SKM-1 treated with dmso at 0.1 percent for 144 hours (cell line): ENCODE data around the gene NPAS2.
A peak's percentile ranks its signal among the peaks of the same experiment; 100 is the strongest.

ENCODE experiments used
- DNase-seq: peaks from one replicate; lab custom pipeline; 2025; ENCODE audit not compliant: unreplicated experiment; lab: John Stamatoyannopoulos, UW

NPAS2 gene

DNA sequence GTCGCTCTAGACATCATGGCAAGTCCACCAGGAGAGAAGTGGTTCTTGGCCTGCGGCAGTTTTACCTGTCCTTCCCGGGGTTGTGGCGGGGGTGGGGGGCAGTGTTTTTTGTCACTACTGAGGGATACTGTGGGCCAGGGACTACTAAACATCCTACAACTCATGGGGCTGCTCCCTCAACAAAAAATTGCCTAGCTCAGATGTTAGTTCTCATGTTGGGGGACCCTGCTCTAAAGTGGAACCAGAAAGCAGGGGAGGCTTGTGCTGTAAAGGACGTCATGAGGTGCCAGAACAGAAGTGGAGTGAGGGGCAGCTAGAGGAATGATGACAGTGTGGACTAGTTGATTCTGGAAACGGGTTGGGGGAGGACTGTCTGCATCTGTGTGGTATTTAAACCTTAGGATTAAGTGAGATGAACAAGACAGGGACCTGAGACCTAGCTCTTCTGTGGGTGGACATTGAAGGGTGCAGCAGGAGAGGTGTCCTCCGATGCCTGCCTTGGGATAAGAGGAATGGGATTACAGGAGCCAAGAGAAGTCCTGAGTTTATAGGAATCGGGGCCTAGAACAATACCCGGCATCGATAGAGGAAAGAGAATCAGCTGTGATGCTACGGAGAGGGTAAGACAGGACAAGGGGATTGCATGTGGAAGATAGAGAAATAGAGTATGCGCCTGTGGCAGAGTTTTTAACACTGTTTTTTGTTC is 184.8 kb downstream of the NPAS2 start:
- no peak for DNase-seq

DNA sequence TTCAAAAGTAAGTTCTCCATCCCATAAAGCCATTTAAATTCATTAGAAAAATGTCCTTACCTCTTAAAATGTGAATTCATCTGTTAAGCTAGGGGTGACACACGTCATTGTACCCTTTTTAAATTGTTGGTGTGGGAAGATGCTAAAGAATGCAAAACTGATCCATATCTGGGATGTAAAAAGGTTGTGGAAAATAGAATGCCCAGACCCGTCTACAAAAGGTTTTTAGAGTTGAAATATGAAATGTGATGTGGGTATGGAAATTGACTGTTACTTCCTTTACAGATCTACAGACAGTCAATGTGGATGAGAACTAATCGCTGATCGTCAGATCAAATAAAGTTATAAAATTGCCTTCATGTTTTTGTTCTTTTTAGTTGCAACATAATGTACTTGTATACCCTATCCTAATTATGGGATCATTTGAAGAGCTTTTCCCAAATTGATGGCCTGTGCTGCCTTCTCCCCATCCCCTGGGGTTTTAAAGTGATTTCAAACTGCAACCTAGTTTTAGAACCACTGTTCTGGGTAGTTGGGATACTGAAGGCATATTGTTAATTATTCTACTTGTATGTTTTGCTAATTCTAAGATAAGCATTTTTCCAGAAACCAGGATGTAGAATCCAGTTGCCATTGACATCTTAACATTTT is 186.3 kb downstream of the NPAS2 start:
- DNase-seq: no peak

DNA sequence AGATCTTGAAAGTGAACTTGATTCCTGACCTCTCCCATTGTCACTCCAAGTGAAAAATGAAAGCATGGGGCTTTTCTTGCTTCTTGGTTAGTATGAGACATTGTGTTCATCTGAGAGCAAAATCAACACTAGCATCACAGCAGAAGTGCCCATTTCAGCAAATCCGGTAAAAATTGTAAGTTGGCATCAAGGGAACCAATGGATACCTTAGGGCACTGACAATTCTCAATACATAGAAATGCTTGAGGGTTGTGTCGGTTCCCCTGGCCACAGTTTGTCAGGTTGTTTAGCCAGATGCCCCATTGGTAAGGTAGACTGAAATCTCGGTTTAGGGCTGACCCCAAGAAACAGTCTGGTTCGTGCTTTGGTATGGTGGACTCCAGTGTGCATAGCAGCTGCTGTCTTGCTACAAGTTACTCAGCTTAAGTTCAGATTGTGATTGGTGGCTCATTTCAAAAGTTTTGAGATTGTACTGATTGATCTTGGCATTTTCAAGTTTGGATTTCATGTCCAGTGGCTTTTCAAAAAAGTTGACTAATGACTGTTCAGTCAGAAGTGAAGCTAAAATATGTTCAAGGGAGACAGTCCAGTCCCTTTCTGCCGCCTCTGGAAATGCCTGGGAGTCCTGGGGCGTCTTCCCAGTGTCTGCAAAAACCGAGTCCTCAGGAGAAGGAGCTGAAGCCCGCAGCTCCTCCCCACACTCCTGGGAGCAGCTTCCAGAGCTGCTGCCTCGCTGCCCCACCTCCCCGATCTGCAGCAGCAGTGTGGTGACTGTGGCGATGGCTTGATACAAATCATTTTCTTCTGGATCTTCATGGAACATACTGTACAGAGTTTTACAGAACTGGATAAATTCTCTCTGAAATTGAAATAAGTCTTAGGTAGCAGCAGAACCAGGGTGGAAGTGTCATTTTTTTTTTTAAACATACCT is 187.7 kb downstream of the NPAS2 start:
- no peak for DNase-seq

DNA sequence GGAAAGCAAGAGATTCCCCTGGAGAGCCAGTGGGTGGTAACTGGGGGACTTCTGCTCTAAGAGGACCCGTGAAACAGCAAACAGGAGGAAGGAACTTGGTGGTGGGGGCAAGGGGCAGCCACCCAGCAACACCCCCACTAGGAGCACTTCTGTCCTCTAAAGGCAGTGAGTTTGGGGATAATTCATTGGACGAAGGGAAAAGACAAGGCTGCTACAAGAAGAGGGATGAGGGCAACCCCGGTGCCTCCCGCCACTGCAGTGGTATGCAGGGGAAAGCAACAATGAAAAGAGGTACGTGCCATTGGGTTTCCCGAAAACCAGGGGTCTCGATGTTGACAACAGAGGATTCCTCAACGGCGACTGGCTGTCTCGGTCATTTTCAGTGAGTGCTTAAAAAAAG is 191.2 kb downstream of the NPAS2 start:
- no peak for DNase-seq

DNA sequence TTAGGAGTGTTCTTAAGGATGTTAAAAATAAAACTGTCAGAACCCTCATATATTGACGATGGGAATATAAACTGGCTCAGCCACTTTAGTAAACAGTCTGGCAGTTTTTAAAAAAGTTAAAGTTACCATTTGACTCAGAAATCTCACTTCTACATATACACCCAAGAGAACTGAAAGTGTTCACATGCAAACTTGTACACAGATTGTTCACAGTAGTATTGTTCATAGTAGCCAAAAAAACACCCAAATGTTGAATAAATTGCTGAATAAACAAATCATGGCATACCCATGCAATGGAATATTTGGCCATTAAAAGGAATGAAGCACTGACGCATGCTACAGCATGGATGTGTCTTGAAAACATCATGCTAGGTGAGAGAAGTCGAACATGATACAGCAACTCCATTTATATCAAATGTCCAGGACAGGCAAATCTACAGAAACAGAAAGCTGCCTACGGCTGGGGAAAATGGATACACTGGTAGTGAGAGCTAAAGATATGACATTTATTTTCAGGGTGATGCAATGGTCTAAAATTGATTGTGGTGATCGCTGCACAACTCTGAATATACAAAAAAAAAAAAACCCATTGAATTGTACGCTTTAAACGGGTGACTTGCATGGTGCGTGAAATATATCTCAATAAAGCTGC is 192.2 kb downstream of the NPAS2 start:
- no peak for DNase-seq

DNA sequence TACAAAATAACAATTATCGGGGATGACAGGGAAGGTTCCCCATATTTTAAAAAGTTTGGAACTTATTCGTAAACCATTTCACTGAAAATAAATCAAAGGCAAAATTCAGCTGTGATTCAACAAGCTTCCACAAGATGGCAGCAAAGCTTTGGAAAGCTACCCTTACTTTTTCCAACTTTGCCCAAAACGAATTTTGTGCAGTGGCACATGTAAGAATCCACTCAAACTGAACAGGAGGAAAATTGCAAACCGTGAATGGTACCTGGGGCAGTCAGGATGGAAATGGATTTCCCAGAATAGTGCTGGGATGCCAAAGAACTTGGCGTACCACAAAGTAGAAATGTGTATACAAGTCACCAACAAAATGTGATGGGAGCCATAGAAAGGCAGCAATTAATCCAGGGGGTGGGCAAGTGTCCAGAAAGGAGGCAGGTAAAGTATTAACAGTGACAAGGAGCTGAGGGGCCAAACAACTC is 192.8 kb downstream of the NPAS2 start:
- peak; percentile 10 for DNase-seq

DNA sequence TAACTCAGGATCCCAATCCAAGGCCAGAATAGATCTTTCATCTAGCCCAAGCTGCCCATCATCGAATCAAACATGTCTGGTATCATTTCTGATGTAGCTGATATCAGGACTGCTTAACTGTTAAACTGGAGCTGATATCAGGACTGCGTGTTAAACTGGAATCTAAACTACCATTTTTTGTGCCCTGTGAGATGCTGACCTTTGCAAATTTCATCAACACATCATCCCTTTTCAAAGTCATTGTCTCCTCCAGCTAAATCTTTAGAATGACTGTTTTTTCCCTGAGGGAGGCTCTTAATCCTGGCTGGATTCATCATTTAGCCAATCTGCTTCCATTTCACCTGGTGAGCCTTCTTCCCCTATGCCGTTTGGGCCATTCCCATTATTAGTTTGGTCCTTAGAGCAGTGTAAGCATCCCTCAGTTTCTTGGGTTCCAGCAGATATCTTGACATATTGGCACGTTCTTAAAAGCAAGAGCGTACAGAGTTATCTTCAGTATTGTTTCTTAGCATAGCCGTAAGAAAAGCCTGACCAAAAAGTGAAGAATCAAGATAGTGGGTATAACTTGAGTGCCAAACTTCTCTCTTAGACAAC is 194.4 kb downstream of the NPAS2 start:
- DNase-seq: no peak

DNA sequence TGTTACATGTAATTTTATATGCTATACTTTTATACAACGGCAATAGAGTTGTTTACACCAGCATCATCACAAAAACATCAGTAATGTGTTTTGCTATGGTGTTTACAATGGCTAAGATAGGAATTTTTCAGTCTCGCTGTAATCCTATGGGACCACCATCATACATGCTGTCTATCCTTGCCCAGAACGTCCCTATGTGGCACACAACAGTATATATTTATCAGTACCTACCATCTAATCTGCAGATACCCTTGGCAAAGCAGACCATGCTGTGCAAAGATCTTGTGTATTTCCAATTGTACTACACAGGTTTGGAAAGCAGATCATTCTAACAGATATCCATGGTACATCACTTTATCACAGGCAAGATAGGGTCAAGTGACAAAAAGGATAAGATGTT is 197.4 kb downstream of the NPAS2 start:
- no peak for DNase-seq

DNA sequence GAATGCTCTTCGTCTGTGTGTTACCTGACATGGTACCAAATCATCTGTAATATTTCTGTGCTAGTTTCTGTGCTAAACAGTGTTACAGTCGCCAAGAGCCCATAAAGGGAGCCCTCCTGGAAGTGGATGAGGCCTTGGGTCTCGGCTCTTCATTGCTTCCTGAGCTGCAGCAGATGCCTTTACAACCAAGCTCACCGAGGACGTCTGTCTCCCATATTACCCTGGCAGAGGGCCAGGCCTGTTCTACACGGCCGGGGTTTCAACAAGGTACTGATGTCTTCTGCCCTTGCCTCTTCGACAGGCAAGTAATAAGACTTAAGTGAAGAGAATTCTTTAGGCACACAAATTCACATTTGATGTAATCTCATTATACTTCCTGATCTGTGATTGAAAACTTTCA is 199.0 kb downstream of the NPAS2 start:
- DNase-seq: no peak

DNA sequence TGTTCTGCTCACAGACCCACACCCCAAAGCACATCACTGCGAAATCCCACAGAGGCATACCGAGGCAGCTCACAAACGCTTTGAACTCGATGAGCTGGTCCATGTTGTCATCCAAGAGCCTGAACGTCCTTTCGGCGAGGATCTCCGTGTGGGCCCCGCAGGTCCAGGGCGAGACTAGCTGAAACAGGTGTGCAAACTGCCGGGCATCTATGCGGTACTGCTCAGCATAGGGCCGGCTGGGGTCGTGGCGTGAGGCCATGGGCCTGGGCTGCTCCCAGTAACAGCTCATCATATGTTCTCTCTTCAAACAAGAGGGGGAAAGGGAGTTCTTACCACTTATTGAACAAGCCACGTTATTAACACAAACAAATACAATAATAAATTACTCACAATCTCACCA is 202.3 kb downstream of the NPAS2 start:
- DNase-seq: no peak

DNA sequence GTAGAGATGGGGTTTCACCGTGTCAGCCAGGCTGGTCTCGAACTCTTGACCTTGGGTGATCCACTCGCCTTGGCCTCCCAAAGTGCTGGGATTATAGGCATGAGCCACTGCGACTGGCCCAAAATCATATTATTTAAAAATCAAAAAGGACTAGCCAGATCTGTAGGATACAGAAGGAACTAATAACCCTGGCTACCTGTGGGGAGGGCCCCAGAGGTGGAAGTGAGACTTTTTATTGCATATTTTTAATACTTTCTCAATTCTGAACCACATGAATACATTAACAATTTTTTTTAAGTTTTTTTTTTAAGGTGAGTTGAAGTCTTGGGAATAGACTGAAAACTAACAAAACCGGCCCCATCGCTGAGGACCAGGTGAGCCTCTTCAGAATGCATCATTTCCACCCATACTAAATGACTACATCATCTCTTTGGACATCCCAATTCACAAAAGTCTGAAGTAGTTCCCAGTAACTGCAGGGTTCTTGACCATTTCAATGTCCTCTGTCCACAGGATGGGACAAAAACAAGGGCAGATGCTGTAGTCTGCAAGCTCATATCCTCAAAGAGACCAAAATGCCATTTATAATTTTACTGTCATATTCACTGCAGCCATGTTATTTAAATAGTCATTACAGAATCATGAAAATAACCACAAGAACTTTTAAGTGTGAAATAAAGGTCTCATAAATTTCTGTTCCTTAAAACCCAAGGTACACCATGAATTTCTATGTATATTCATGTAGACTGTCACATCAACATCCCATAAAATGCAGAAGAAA is 203.6 kb downstream of the NPAS2 start:
- DNase-seq: no peak

DNA sequence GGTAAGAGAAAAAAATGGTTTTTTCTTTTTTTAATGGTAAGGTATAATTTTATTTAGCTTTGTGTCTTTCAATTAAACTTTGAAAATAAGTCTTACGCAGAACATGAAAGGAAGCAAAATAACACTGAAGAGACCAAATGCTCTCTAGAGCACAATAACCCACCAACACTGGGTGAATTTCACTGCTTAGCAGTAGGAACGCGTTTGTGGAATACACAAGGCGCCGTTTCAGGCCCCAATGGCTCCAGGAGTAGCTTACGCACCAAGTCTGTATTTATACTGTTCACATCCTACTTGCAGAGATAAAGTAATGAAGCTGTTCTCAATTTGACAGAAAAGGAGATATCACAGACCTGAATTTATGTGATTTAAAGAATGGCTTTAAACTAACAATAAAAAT is 205.6 kb downstream of the NPAS2 start:
- DNase-seq: no peak

DNA sequence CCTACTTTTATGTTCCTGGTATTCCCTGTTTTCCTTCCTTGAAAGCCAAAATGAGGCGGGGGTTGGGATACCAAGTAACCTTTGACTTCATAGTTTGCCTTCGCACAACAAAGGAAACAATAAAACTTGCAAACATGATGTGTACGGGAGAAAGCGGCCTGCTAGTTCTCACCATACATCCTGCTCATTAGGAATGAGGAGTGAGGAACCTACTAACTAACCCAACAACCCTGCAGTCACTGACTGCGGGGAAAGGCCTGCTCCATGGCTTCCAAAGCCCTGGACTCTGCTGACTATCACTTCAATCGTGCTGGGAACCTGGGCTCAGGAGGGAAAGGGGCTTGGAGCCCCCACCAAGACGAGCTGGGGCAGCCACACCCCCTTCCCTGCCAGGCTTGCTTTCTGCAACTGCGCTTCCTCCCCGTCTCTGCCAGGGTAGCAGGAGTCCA is 206.3 kb downstream of the NPAS2 start:
- no peak for DNase-seq

DNA sequence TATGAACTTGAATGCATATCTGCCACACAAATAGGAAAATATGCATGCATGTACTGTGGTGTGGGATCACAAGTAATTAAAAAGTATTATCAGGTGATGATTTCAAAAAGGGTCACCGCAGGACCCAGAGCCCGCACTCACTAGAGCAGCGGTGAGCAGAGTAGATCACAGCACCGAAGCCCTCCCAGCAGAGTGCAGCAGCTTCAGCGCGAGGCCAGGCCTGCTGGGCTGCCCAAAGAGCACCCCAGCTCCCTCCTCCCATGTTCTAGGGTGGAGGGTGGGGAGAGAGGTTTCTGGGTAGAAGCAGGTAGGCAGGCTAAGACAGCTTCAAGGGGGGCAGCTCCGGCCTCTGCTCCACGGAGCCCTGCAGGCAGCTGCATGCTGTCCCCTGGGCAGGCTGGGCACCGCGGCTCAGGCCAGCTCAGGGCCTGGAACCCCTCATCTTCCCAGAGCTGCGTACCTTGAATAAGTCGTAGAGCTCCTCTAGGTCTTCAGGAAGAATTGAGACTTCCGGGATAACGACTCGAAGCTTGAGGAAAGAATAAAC is 207.1 kb downstream of the NPAS2 start:
- DNase-seq: no peak

DNA sequence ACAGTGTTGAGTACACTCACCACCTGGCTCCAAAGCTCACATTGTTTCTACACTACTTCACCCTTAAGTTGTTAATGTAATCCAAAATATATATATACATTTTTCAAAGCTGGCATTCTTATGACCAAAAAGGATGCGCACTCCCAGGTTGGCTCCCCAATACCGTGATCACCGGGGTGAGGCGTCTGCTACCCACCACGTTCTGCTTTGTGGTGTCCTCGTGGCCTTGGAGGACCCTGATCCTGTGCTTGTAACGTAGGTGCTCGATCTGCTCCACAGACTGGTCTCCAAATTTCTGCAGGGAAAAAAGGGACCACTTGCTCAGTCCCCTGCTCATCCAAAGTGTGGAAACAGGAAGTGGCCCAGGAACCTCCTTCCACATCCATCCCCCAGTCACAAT is 207.9 kb downstream of the NPAS2 start:
- no peak for DNase-seq

DNA sequence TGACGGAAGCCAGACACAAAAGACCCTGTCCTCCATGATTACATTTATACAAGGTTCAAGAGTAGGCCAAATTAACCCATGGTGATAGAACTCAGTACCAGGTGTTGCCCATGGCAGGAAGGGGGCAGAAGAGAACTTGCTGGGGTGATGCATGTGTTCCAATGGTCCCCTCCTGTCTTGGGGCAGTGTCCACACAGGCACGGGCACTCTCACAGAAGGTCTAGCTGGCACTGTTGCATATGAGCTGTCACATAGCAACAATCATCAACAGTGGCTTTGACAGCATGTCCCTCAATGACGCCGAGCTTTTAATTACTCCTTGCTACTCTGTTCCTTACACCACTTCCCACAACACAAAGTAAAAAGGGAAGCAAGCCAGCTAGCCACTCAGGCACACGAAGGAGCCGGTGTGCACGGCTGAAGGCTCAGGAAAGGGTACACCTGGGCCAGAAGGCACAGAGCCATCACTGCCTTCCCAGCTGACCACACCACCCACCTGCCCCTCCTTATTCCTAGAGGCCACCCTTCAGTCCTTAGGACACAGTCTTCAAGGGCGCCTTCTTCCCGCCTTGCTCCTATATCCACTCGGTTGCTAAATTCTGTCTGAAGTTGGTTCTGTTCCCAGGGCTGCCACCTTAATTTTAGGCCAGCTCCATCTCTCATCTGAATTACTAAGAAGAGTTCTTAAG is 211.1 kb downstream of the NPAS2 start:
- no peak for DNase-seq

DNA sequence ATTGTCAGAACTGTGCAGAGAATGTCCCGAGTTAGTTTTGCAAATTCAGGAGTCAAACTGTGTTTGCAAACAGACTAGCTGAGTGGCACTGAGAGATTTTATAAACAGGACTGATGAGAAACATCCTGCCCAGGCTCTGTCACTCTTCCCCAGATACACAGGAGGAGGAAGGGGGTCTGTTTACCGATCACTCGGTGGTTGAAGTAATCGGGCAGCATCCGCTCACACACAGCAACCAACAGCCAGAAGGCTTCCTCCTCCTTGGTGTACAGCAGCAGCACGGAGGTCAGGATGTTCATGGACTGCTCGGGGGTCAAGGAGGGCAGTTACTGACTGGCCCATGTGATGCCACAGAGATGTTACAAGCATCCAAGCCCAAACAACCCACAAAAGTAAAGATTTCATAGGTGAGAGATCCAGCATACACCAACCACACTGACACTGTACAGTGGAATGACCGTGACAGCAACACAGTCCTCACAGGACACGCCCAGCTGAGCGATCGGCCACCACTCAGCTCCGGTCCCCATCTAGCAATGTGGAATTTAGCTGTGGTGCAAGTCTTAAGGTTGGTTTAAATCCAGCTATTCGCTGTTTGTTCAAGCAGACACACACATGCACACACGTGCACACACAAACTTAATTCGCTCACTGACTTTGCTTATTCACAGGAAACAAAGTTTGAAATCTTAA is 212.3 kb downstream of the NPAS2 start:
- no peak for DNase-seq

DNA sequence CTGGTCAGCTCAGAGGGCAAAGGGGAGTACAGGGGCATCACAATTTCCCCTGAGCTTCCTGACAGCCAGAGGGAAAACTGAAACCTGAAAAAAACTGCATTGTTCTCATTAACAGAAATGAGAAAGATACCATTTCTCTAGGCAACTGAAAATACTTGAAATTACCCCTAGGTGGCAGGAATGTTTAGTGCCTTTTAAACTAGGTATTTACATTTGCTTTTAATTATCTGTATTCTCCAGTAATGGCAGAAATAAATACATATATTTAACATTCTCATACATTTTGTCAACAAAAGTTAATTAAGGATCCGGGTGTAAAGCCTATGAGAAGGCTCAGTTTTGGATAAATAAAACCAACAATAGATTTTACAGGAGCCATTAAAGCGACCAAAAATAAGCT is 216.6 kb downstream of the NPAS2 start:
- DNase-seq: peak; percentile 3
